WTC11 (cell line): Measurements from ENCODE around the gene PALM3. TPM values are rescaled to one million over a fixed set of nuclear protein-coding genes. Genes with fewer than 3 reads are reported as not detected.

Source experiments
- ATAC-seq: fragments of 200-7000 bp; cut with Tn5 transposase; 2 replicates; pipeline ENCODE4 v1.10.0; 2021; ENCODE audit warnings: mild to moderate bottlenecking, moderate library complexity
- CTCF ChIA-PET: fragments of 300-600 bp; sonication (Branson Sonifier 250); formaldehyde crosslinking; loops from one replicate; lab custom pipeline; 2021; ENCODE audit warnings: antibody characterized with exemption; lab: Charles Lee
- POLR2A ChIA-PET: fragments of 350-600 bp; sonication (Branson Sonifier 250); formaldehyde crosslinking; loops from one replicate; lab custom pipeline; 2021; ENCODE audit warnings: antibody characterized with exemption; lab: Charles Lee
- DNase-seq: peaks from one replicate; pipeline ENCODE4 v3.0.0; 2021; ENCODE audit warnings: low spot score
- H3K27ac Mint-ChIP-seq: 2 replicates; pipeline ENCODE4 v1.8.0; 2021; ENCODE audit warnings: mixed read lengths
- H3K27me3 Mint-ChIP-seq: 2 replicates; pipeline ENCODE4 v1.8.0; 2021; ENCODE audit warnings: low read depth, mild to moderate bottlenecking, moderate library complexity, mixed read lengths
- H3K36me3 Mint-ChIP-seq: 2 replicates; pipeline ENCODE4 v1.8.0; 2021; ENCODE audit warnings: mixed read lengths
- H3K4me1 Mint-ChIP-seq: 2 replicates; pipeline ENCODE4 v1.8.0; 2022; ENCODE audit warnings: mixed read lengths
- H3K4me3 Mint-ChIP-seq: 2 replicates; pipeline ENCODE4 v1.8.0; 2021; ENCODE audit warnings: mild to moderate bottlenecking, moderate library complexity, mixed read lengths
- H3K9me3 Mint-ChIP-seq: 2 replicates; pipeline ENCODE4 v1.8.0; 2021; ENCODE audit warnings: mixed read lengths
- AFF4 ChIP-seq: sonication (generic); formaldehyde crosslinking; IDR thresholded peaks from 2 replicates; pipeline ENCODE4 v1.8.1; 2023; ENCODE audit warnings: mild to moderate bottlenecking, missing genetic modification reagents, borderline replicate concordance
- ESRRA ChIP-seq: sonication (generic); formaldehyde crosslinking; IDR thresholded peaks from 2 replicates; pipeline ENCODE4 v1.8.1; 2022; ENCODE audit warnings: mild to moderate bottlenecking, missing genetic modification reagents, borderline replicate concordance
- FOXK1 ChIP-seq: sonication (generic); formaldehyde crosslinking; IDR thresholded peaks from 2 replicates; pipeline ENCODE4 v1.8.0; 2022; ENCODE audit warnings: mild to moderate bottlenecking, moderate library complexity, missing genetic modification reagents
- HMGA2 ChIP-seq: fragments of 250-450 bp; sonication (Bioruptor Pico); IDR thresholded peaks from 2 replicates; pipeline ENCODE4 v1.4.0; 2021; ENCODE audit warnings: mild to moderate bottlenecking, moderate library complexity
- HMGXB4 ChIP-seq: sonication (generic); formaldehyde crosslinking; IDR thresholded peaks from 2 replicates; pipeline ENCODE4 v1.8.1; 2023; ENCODE audit warnings: mild to moderate bottlenecking, moderate library complexity, missing genetic modification reagents
- JAZF1 ChIP-seq: fragments of 250-450 bp; sonication (Bioruptor Pico); IDR thresholded peaks from 2 replicates; pipeline ENCODE4 v1.9.0; 2021; ENCODE audit warnings: moderate library complexity, mild to moderate bottlenecking, inconsistent platforms
- NFE2L1 ChIP-seq: sonication (generic); formaldehyde crosslinking; IDR thresholded peaks from 2 replicates; pipeline ENCODE4 v1.8.1; 2023; ENCODE audit warnings: missing genetic modification reagents
- NR1H2 ChIP-seq: sonication (generic); formaldehyde crosslinking; IDR thresholded peaks from 2 replicates; pipeline ENCODE4 v1.9.0; 2021; ENCODE audit warnings: mild to moderate bottlenecking, moderate library complexity, missing genetic modification reagents
- OVOL2 ChIP-seq: fragments of 250-450 bp; sonication (Bioruptor Pico); IDR thresholded peaks from 2 replicates; pipeline ENCODE4 v1.9.0; 2021; ENCODE audit warnings: mild to moderate bottlenecking, borderline replicate concordance
- SMAD3 ChIP-seq: sonication (generic); formaldehyde crosslinking; IDR thresholded peaks from 2 replicates; pipeline ENCODE4 v1.8.0; 2022; ENCODE audit warnings: missing genetic modification reagents, mild to moderate bottlenecking, borderline replicate concordance
- SMAD4 ChIP-seq: sonication (generic); formaldehyde crosslinking; IDR thresholded peaks from 2 replicates; pipeline ENCODE4 v1.8.0; 2022; ENCODE audit warnings: mild to moderate bottlenecking, missing genetic modification reagents
- SP1 ChIP-seq: sonication (generic); formaldehyde crosslinking; conservative IDR thresholded peaks from 2 replicates; pipeline ENCODE4 v1.8.1; 2022; ENCODE audit warnings: missing genetic modification reagents
- STAT6 ChIP-seq: sonication (generic); formaldehyde crosslinking; conservative IDR thresholded peaks from 2 replicates; pipeline ENCODE4 v1.8.1; 2023; ENCODE audit warnings: mild to moderate bottlenecking, low read depth, missing genetic modification reagents, moderate library complexity
- ZBTB21 ChIP-seq: sonication (generic); formaldehyde crosslinking; IDR thresholded peaks from 2 replicates; pipeline ENCODE4 v1.8.1; 2023; ENCODE audit warnings: mild to moderate bottlenecking, missing genetic modification reagents, borderline replicate concordance
- ZNF281 ChIP-seq: sonication (generic); formaldehyde crosslinking; IDR thresholded peaks from 2 replicates; pipeline ENCODE4 v1.8.0; 2023; ENCODE audit warnings: mild to moderate bottlenecking, missing genetic modification reagents
- ZNF396 ChIP-seq: fragments of 250-450 bp; sonication (Bioruptor Pico); IDR thresholded peaks from 2 replicates; pipeline ENCODE4 v1.8.0; 2021; ENCODE audit warnings: mild to moderate bottlenecking, moderate library complexity, borderline replicate concordance
- ZNF671 ChIP-seq: fragments of 250-450 bp; sonication (Bioruptor Pico); IDR thresholded peaks from 2 replicates; pipeline ENCODE4 v1.8.0; 2021; ENCODE audit warnings: mild to moderate bottlenecking
- total RNA-seq: library from RNA; stranded (reverse); gene quantifications from 3 replicates; pipeline ENCODE4 v1.2.3, GENCODE V29; 2021

PALM3 gene
- total RNA-seq, 1 experiment from 2014 or later: 31.1 TPM

- ChIA-PET POLR2A (no interaction called here), CTCF (interaction anchor here (0.7 to 3.4 kb wide), 7 partner anchors 10 to 196 kb away, joined by 3 to 33 read pairs (median 5); partner anchors contain the start of gene IL27RA)
Measured at GRCh38 chr19:14021474-14021873, 40.4 kb downstream of the PALM3 start.

More at GRCh38 chr19:14021474-14021873, 40.4 kb downstream of the PALM3 start:
- Mint-ChIP-seq H3K4me1 (peaks cover 5% of the 10 kb centered on the region), H3K36me3 (no peaks in the 10 kb centered on the region), H3K27me3 (no peaks in the 10 kb centered on the region)
- TF ChIP-seq ZNF281: no peak
- TF ChIP-seq NFE2L1 (CRISPR knock-in tag): no peak
- TF ChIP-seq SP1: no peak
- TF ChIP-seq NR1H2: no peak
- TF ChIP-seq FOXK1 (CRISPR knock-in tag): no peak
- TF ChIP-seq JAZF1 (CRISPR knock-in tag): no peak
- no peak for TF ChIP-seq SMAD4 (CRISPR knock-in tag)
- no peak for TF ChIP-seq HMGA2 (CRISPR knock-in tag)
- no peak for TF ChIP-seq OVOL2
- no peak for TF ChIP-seq SMAD3 (CRISPR knock-in tag)
- no peak for TF ChIP-seq ESRRA
- TF ChIP-seq ZNF396 (CRISPR knock-in tag): no peak
- no peak for TF ChIP-seq STAT6 (CRISPR knock-in tag)
- TF ChIP-seq ZNF671: no peak
- no peak for TF ChIP-seq AFF4 (CRISPR knock-in tag)
- TF ChIP-seq HMGXB4 (CRISPR knock-in tag): no peak
- no peak for TF ChIP-seq ZBTB21 (CRISPR knock-in tag)
- TF ChIP-seq, all 79 proteins: peak for 0
- no peaks in the 10 kb centered on the region for H3K9me3 Mint-ChIP-seq
- no peak overlapping the region for H3K27ac Mint-ChIP-seq
- H3K4me3 Mint-ChIP-seq: no peak overlapping the region
- DNase-seq (peak; percentile 30), ATAC-seq (peak; percentile 56)
